ENCODE measurements around the gene RPS10. TPM values are rescaled to one million over a fixed set of nuclear protein-coding genes. Genes with fewer than 3 reads are reported as not detected.

RPS10 gene
- total RNA-seq, 6 experiments from 2014 or later, result 355 to 727 (median 398) TPM

GRCh38 chr6:34386316-34387137, 39.3 kb downstream of the RPS10 start:
- DNase-seq (no peak), ATAC-seq (peak; percentile 62 to 72 (median 68))
- 73% methylated on average over 4 of the region's 4 CpGs for WGBS (ENCODE audit: insufficient coverage, low coverage, low lambda C conversion rate, missing lambda C conversion rate)
- TF ChIP-seq CTCF (IDR thresholded peaks at IDR 0.05) (no peak), POLR2A (IDR thresholded peaks at IDR 0.05) (no peak)
- H3K27ac ChIP-seq, result peak overlapping the region; percentile 16 to 44 (median 30)
- H3K27me3 ChIP-seq, result no peaks in the 10 kb centered on the region
- intact Hi-C loops (cut with DNase I), result no loop called here
- no peaks in the 10 kb centered on the region for H3K36me3 ChIP-seq
- H3K4me1 ChIP-seq, result peaks cover 0 to 42% (median 16%) of the 10 kb centered on the region in 4 donors
- no peaks in the 10 kb centered on the region for H3K9me3 ChIP-seq
- no peak overlapping the region for H3K4me3 ChIP-seq

GRCh38 chr6:34385793-34386195, 40.1 kb downstream of the RPS10 start:
- WGBS (ENCODE audit: insufficient coverage, low coverage, low lambda C conversion rate, missing lambda C conversion rate), result 57% methylated on average over 2 of the region's 3 CpGs
- peak overlapping the region in 2 of 3 donors; percentile 16 to 44 for H3K27ac ChIP-seq
- no peaks in the 10 kb centered on the region for H3K27me3 ChIP-seq
- TF ChIP-seq CTCF (IDR thresholded peaks at IDR 0.05) (no peak), POLR2A (IDR thresholded peaks at IDR 0.05) (no peak)
- DNase-seq (no peak), ATAC-seq (peak; percentile 34 to 64 (median 40))
- no peak overlapping the region for H3K4me3 ChIP-seq
- H3K9me3 ChIP-seq, result no peaks in the 10 kb centered on the region
- intact Hi-C loops (cut with DNase I), result no loop called here
- H3K36me3 ChIP-seq, result no peaks in the 10 kb centered on the region
- H3K4me1 ChIP-seq, result peaks cover 0 to 39% (median 15%) of the 10 kb centered on the region in 4 donors

- H3K27ac ChIP-seq, result no peak overlapping the region
- TF ChIP-seq CTCF (IDR thresholded peaks at IDR 0.05), result no peak
- TF ChIP-seq POLR2A (IDR thresholded peaks at IDR 0.05), result no peak
- intact Hi-C loops (cut with DNase I), result no loop called here
- H3K36me3 ChIP-seq, result no peaks in the 10 kb centered on the region
- peaks cover 0 to 32% (median 11%) of the 10 kb centered on the region in 4 donors for H3K4me1 ChIP-seq
- no peaks in the 10 kb centered on the region for H3K27me3 ChIP-seq
- no peak overlapping the region for H3K4me3 ChIP-seq
- 85% methylated on average over 5 of the region's 5 CpGs for WGBS (ENCODE audit: insufficient coverage, low coverage, low lambda C conversion rate, missing lambda C conversion rate)
- no peaks in the 10 kb centered on the region for H3K9me3 ChIP-seq
- ATAC-seq (no peak), DNase-seq (no peak)
These were observed 41.3 kb downstream of the RPS10 start for GRCh38 chr6:34384321-34385153.

DNA sequence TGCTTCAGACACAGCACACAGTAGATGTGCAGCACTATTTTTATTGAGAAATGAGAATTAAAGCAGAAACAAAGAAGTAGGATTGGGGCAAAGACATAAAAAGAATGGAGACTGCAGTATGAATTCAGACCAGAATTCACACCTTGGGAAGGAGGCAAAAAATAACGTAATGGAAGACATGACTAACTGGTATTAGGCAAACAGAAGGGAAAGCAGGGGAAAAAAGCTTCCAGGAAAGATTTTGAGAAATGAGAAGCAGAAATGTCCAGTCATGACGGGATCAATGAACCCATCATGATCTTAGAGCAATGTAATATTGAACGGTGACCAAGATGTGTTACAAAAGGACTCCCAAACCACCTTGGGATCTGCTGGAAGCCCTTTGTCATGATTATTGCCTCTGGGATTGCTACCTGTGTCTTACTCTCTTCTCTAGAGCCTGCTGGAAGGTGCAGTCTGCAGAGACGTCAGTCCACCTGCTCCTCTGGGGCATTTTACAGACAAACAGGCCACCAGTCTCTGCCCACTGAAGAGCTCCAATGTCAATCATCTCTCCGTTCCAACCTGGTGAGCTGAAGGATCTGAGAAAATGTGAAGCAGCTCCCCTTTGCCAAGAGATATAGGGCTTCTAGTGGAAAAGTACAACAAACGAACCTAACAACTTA, 42.1 kb downstream of the RPS10 start:
- Histone ChIP-seq H3K27me3 (no peaks in the 10 kb centered on the region), H3K4me1 (peaks cover 0 to 32% (median 11%) of the 10 kb centered on the region in 4 donors)
- peak in 2 of 4 donors; percentile 12 to 28 for ATAC-seq

More for the DNA sequence above, 42.1 kb downstream of the RPS10 start:
- 67% methylated on average over 5 of the region's 6 CpGs for WGBS (ENCODE audit: insufficient coverage, low coverage, low lambda C conversion rate, missing lambda C conversion rate)
- Histone ChIP-seq H3K4me3 (no peak overlapping the region), H3K27ac (peak overlapping the region in 1 of 3 donors; percentile 14), H3K9me3 (no peaks in the 10 kb centered on the region), H3K36me3 (no peaks in the 10 kb centered on the region)
- TF ChIP-seq POLR2A (IDR thresholded peaks at IDR 0.05) (no peak), CTCF (IDR thresholded peaks at IDR 0.05) (no peak)
- no peak for DNase-seq
- intact Hi-C loops (cut with DNase I), result no loop called here
